DMS153 treated with DMSO at 0.1 percent for 48 hours (cell line): ENCODE measurements around the gene WHRN.

Source experiments
- DNase-seq: peaks from one replicate; lab custom pipeline; 2025; ENCODE audit not compliant: unreplicated experiment; lab: John Stamatoyannopoulos, UW

The WHRN gene

GRCh38 chr9:114450833-114451706, 54.2 kb downstream of the WHRN start:
- DNase-seq = no peak

GRCh38 chr9:114450181-114450580, 55.1 kb downstream of the WHRN start:
- no peak for DNase-seq

DNA sequence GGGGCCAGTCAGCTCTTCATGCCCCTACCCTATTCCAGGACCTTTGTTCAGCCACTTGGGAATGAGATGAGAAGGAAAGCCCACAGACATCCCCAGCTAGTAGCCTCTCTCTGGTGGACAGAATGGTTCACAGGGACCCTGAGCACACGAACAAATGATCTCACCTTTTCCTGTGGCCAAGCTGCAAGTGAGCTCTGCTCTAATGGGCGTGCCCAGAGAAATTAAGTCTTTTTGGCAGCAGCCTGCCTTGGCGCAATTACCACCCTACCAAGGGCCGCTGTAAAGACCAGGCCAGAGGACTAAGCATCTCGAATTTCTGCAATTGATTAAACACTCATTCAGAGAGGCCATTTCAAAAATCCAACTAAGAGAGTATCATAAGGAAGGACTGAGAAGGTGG, 56.0 kb downstream of the WHRN start:
- no peak for DNase-seq

DNA sequence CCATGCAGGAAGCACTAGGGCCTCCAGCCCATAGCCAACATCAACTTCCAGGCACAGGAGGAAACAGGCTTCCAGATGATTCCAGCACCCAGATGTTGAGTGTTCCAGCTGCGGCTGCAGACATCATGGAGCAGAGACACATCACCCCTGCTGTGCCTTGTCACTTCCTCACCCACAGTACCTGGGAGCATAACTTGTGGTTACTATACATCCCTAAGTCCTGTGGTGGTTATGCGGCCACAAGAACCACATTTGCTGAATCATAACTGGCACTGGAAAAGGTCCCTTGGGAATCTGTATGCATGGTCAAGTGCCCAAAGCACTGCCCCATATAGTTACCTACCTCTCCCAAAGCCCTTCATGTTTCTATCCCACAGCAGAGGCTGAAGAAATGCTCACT, 56.6 kb downstream of the WHRN start:
- no peak for DNase-seq

DNA sequence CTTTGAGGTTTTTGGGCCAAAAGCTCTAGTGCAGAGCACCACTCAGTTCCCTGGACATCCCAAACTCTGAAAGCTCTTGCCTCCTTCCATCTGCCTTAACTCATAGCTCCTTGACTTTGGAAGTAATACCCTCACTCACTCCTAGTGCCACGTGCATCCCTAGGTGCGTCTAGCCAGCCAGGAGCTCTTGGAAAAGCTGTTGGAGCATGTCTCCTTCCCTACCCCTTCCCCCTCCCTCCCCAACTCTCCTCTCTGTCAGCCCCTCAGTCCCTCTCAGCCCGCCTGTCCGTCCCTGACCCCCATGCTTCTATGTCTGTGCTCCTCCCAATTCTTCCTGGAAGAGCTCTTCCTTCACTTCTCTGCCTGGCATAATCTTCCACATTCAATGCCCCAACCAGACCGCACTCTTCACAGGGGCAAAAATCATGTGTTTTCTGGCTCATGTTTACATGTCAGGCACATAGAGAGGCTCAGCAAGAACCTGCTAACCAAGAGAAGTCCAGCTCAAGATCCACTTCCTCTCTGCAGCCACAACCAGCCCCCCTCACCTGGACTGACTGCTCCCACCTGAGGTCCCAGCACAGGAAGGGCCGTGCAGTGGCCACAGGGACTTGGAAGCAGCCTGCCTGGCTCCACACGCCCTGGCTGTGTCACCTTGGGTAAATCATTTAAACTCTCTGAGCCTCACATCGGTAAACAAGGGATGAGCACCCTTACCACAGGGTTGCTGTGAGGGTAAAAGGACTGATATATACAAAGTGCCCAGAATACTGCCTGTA, 58.4 kb downstream of the WHRN start:
- DNase-seq = no peak

DNA sequence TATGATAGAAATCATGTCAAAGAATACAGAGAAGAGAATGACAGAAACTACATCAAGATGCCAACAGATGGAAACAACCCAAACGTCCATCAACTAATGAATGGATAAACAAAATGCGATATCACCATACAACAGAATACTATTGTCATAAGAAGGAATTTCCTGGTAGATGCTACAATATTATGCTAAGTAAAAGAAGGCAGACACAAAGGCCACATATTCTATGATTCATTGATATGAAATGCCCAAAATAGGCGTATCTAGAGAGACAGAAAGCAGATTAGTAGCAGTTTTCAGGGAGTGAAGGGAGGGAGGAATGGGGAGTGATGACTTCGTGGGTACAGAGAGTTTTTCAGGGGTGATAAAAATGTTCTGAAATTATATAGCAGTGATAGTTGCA, 59.2 kb downstream of the WHRN start:
- DNase-seq = no peak

- DNase-seq = no peak
Measured at GRCh38 chr9:114445616-114446015, 59.7 kb downstream of the WHRN start.

GRCh38 chr9:114442022-114442421, 63.3 kb downstream of the WHRN start:
- DNase-seq = no peak

- DNase-seq = no peak
Measured at GRCh38 chr9:114437401-114437893, 67.8 kb downstream of the WHRN start.

DNA sequence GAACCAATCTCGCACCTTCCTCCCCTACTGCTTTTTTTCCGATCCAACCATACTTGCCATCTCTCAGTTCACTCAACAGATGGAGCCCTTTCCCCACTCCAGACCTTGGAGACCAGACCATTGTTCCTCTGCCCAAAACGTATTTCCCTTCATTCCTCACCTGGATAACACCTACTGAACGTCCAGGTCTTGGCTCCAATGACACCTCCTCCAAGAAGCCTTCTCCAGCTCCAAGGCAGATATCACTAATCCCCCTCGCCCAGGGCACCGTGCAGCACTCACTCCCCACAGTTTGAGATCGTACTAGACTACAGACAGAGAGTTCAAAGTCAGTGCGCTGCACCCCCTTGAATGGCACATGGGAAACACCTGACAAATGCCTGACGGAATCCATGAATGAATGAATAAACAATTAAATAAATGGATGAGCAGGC, 70.4 kb downstream of the WHRN start:
- peak; percentile 40 for DNase-seq

GRCh38 chr9:114433720-114434255, 71.5 kb downstream of the WHRN start:
- no peak for DNase-seq

DNA sequence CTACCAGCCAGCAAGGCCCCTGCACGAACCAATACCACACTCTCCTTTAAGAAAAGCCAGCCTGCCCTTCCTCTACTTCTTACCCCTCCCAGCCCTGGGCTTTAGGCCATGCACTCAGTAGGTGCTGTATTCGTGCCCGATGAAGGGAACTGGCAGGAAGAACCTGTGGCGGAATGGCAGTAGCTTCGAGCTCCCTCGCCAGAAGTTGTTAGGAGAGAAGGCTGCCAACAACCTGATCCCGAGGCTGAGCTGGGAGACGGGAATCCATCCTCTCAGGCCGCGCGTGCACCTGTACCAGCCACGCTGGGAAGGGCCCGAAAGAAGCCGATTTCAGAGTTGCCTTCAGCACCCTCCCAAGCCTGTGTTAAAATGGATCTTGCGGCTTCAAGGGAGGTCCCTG, 72.2 kb downstream of the WHRN start:
- no peak for DNase-seq

DNA sequence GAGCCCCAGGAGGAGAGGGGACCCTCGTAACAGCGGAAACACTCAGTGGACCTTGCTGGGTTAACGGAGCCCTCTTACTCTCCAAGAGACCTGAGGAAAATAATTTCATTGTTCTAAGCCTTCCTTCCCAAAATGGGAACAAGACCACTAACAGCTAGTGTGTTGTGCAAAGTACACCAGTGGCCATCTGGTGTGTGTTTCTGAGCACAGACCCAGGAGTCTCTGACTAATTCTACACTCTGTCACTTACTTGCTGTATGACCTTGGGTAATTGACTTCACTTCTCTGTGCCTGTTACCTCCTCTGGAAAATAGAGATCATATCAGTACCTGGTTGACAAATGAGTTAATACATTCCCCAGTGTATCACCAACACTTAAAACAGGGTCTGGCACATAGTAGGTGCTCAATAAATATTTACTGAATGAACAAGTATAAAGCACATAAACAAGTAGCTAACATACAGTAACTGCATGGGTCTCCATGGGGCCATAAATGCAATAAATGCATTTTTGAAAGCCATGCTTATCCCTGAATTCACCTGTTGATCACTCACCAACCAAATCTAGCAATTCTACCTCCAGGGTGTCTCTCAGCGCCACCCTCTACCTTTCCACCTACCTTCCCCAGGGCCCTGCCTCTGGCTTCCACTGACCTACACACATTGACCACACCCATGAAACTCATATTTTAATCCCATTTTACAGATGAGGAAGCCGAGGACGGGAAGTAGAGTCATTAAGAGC, 72.8 kb downstream of the WHRN start:
- no peak for DNase-seq

- DNase-seq = no peak
Measured at GRCh38 chr9:114431770-114432169, 73.5 kb downstream of the WHRN start.

DNA sequence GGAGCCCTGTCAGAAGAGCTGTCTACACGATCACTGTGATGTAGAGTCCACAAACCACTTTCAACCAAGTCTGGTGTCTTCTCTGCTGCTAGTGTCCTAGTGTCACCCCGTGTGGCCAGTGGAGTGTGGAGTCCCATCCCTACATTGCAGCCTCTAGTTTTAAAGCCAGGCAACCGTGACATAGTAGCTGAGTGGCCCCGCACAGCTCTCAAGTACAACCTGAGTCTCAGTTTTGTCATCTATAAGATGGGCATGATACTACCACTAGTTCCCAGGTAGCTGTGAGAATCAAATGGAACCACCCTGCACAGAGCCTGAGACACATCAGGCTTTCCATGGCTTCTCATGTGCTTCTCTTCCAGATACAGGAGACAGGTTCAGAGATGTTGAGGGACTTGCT, 74.3 kb downstream of the WHRN start:
- DNase-seq = no peak

DNA sequence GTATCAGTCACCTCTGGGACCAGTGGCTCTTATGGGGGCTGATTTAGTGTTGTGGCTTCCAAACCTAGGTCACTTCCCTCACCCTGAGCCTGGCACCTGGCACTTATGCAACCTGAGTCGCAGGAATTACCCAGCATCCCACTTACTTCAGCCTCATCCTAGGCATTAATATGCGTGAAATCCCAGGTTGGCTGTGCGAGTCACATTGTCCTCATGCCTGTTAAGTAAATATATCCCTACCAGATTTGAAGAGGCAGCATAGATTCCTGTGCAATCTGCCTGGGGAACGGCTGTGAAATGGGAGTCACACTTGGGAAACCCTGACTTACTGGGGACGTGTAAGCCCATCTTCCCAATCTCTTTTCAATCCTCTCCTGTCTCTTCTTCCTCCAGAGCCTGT, 74.8 kb downstream of the WHRN start:
- peak; percentile 71 for DNase-seq

GRCh38 chr9:114429488-114429887, 75.8 kb downstream of the WHRN start:
- DNase-seq = no peak

DNA sequence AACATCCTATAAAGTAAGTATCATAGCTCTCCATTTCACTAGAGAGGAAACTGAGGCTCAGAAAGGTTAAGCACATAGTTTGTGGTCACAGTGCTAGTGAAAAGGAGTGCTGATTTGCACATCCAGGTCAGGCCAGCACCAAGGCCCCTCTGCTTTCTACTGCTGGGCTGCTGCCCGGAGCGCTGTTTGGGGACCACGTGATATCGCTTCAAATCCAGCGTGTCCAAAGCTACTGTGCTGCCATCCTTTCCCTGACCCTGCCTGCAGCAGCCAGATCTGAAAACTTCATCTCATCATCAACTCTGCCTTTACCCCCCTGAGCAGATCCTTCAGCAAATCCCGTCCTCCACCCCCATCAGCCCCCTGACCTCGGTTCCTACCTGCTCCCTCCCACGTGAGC, 76.8 kb downstream of the WHRN start:
- no peak for DNase-seq

- no peak for DNase-seq
Measured at GRCh38 chr9:114427644-114428043, 77.6 kb downstream of the WHRN start.

DNA sequence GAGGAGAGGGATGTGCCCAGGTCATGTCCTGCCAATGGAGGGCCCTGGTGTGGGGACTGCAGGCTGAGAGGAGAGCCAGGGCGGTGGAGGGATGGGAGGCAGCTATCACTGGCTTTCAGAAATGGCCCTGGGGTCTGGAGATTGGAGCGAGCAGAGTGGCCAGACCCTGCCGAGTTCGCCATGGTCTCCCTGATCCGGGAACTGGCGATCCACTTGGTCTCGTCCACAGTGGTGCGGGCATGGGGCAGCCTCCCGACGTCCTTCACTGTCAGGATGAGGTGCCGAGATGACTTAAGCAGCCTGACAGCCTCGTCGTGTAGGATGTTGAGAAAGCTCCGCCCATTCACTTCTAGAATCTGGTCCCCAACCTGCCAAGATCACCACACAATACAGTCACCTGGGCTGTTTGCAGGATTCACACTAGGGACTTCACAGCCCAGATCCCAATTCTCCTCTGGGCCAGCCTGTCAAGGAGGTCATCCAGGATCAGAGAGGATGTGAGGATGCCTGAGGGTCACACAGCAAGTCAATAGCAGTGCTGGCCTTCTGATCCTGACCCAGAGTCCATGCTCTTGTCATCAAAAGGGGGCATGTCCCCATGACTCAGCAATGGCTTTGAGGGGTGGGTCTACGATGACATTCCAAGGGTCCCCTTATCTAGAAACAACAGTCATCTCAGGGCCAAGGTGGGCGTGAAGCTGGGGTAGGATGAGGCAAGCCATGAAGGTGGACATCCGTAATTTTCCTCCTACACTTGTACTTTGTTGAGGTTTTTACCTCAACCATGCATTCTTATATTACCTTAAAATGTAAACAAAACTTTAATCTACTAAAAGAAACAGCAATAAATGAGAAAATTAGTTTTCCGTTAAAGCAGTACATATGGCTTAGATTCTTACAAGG, 79.0 kb downstream of the WHRN start:
- no peak for DNase-seq
